Sigmoid colon (tissue), 7 donors: ENCODE results near the gene FGF12. TPM values are rescaled to one million over a fixed set of nuclear protein-coding genes. Genes with fewer than 3 reads are reported as not detected.

ENCODE experiments used
- DNase-seq: peaks from one replicate; pipeline ENCODE4 v3.0.0-alpha.2; 2019
- H3K27ac ChIP-seq, 4 donors: fragments of 200-600 bp; sonication (generic); one replicate each; pipeline ENCODE4 v1.5.1; 2016 to 2019; ENCODE audit warnings: mild to moderate bottlenecking in 1 of 4
- H3K27me3 ChIP-seq, 3 donors: fragments of 200-600 bp; sonication (generic); one replicate each; pipeline ENCODE4 v1.5.1; 2019; ENCODE audit warnings: mild to moderate bottlenecking in 1 of 3
- H3K36me3 ChIP-seq, 4 donors: fragments of 200-600 bp; sonication (generic); one replicate each; pipeline ENCODE4 v1.5.1; 2016 to 2019
- H3K4me1 ChIP-seq, 4 donors: fragments of 200-600 bp; sonication (generic); one replicate each; pipeline ENCODE4 v1.5.1; 2017 to 2019
- H3K4me3 ChIP-seq, 4 donors: fragments of 200-600 bp; sonication (generic); one replicate each; pipeline ENCODE4 v1.5.1; 2017 to 2019; ENCODE audit warnings: mild to moderate bottlenecking in 2 of 4, moderate library complexity in 1 of 4
- H3K9me3 ChIP-seq, 4 donors: fragments of 200-600 bp in 3 of 4; sonication (generic) in 3 of 4; one replicate each; pipeline versions ENCODE4 v1.5.1 to v1.6.1; 2013 to 2019
- CTCF ChIP-seq, 4 experiments: fragments of 450-650 bp in 3 of 4; fragments of 200-600 bp in 1 of 4; IDR thresholded peaks; one replicate each; pipeline ENCODE4 v1.5.1; 2016 to 2019; ENCODE audit warnings: antibody characterized with exemption in 4 of 4, mild to moderate bottlenecking in 3 of 4, moderate library complexity in 2 of 4
- EP300 ChIP-seq, 4 donors: sonication (generic); formaldehyde crosslinking; IDR thresholded peaks; one replicate each; pipeline ENCODE4 v1.6.1; 2017; ENCODE audit warnings: antibody characterized with exemption in 4 of 4
- POLR2A ChIP-seq, 2 donors: fragments of 450-650 bp; IDR thresholded peaks; one replicate each; pipeline ENCODE4 v1.6.1; 2016; ENCODE audit warnings: antibody characterized with exemption in 2 of 2, mild to moderate bottlenecking in 2 of 2, moderate library complexity in 2 of 2
- POLR2AphosphoS5 ChIP-seq, 4 donors: sonication (generic); formaldehyde crosslinking; IDR thresholded peaks; one replicate each; pipeline ENCODE4 v1.6.1; 2017; ENCODE audit warnings: antibody characterized with exemption in 4 of 4
- WGBS, 2 donors: extraction: QIAGEN DNeasy Blood & Tissue Kit; methylation state at CpG; one replicate each; pipeline ENCODE4 v1.1.7; 2013; 5-methylcytosine and 5-hydroxymethylcytosine counted together
- intact Hi-C: fragments of 100-400 bp; cut with DNase I; formaldehyde crosslinking; loops from one replicate; pipeline ENCODE4 v1.15.1; 2023
- polyA plus RNA-seq, 3 donors: library from polyadenylated mRNA; stranded (reverse); fragments of 200-250 nt; gene quantifications; one replicate each; pipeline ENCODE4 v1.2.3, GENCODE V29; 2013
- total RNA-seq, 4 donors: library from RNA; depleted of rRNA; stranded (reverse); fragments of >200 nt; gene quantifications; one replicate each; pipeline ENCODE4 v1.1.0, GENCODE V29; 2016
- donor health status: healthy with polysubstance abuse.
- donor health status: Bipolar disorder and iron deficiency.
- donor health status: healthy.

Gene FGF12
- total and polyA plus RNA-seq, 7 donors = 0.32 to 7.8 (median 1.8) TPM

- 86% methylated on average over 2 of the region's 2 CpGs for WGBS, 2 donors
- no peaks in the 10 kb centered on the region for H3K4me1 ChIP-seq
- intact Hi-C loops = no loop called here
- no peaks in the 10 kb centered on the region for H3K9me3 ChIP-seq
- H3K27ac ChIP-seq = no peak overlapping the region
- no peaks in the 10 kb centered on the region for H3K36me3 ChIP-seq
- H3K27me3 ChIP-seq = no peaks in the 10 kb centered on the region
- H3K4me3 ChIP-seq = no peak overlapping the region
- TF ChIP-seq EP300 (IDR thresholded peaks at IDR 0.05) (no peak), POLR2A (IDR thresholded peaks at IDR 0.05) (no peak), CTCF (IDR thresholded peaks at IDR 0.05) (no peak), POLR2AphosphoS5 (IDR thresholded peaks at IDR 0.05) (no peak)
- no peak for DNase-seq
Observed at GRCh38 chr3:192422321-192422996, 304.9 kb downstream of the FGF12 start.

- Histone ChIP-seq H3K4me1 (no peaks in the 10 kb centered on the region), H3K27me3 (no peaks in the 10 kb centered on the region), H3K36me3 (no peaks in the 10 kb centered on the region), H3K4me3 (no peak overlapping the region), H3K9me3 (no peaks in the 10 kb centered on the region), H3K27ac (no peak overlapping the region)
- WGBS, 2 donors = 51 to 84% methylated on average over 1 of the region's 1 CpG
- DNase-seq = no peak
- TF ChIP-seq EP300 (IDR thresholded peaks at IDR 0.05) = no peak
- TF ChIP-seq POLR2AphosphoS5 (IDR thresholded peaks at IDR 0.05) = no peak
- TF ChIP-seq POLR2A (IDR thresholded peaks at IDR 0.05) = no peak
- intact Hi-C loops = loop anchor here (10.0 kb wide), 1 partner anchor 235 kb away; no protein-coding TSS in a partner anchor
Observed at GRCh38 chr3:192419312-192419711, 308.0 kb downstream of the FGF12 start.

GRCh38 chr3:192417559-192418055 is 309.7 kb downstream of the FGF12 start:
- H3K9me3 ChIP-seq = no peaks in the 10 kb centered on the region
- no peak overlapping the region for H3K4me3 ChIP-seq
- intact Hi-C loops = loop anchor here (10.0 kb wide), 1 partner anchor 233 kb away; no protein-coding TSS in a partner anchor
- H3K27ac ChIP-seq = no peak overlapping the region
- no peaks in the 10 kb centered on the region for H3K36me3 ChIP-seq
- H3K4me1 ChIP-seq = no peaks in the 10 kb centered on the region
- H3K27me3 ChIP-seq = no peaks in the 10 kb centered on the region
- TF ChIP-seq POLR2AphosphoS5 (IDR thresholded peaks at IDR 0.05) (no peak), POLR2A (IDR thresholded peaks at IDR 0.05) (no peak), EP300 (IDR thresholded peaks at IDR 0.05) (no peak)
- no peak for DNase-seq

GRCh38 chr3:192417017-192417416 is 310.3 kb downstream of the FGF12 start:
- Histone ChIP-seq H3K27ac (no peak overlapping the region), H3K9me3 (no peaks in the 10 kb centered on the region), H3K27me3 (no peaks in the 10 kb centered on the region), H3K4me3 (no peak overlapping the region), H3K36me3 (no peaks in the 10 kb centered on the region), H3K4me1 (no peaks in the 10 kb centered on the region)
- intact Hi-C loops = loop anchor here (10.0 kb wide), 1 partner anchor 232 kb away; no protein-coding TSS in a partner anchor
- WGBS, 2 donors = 61 to 66% methylated on average over 2 of the region's 2 CpGs
- TF ChIP-seq EP300 (IDR thresholded peaks at IDR 0.05) (no peak), POLR2A (IDR thresholded peaks at IDR 0.05) (no peak), CTCF (IDR thresholded peaks at IDR 0.05) (no peak), POLR2AphosphoS5 (IDR thresholded peaks at IDR 0.05) (no peak)
- no peak for DNase-seq

- Histone ChIP-seq H3K4me3 (no peak overlapping the region), H3K27me3 (peaks cover 8 to 23% (median 15%) of the 10 kb centered on the region in 3 donors), H3K4me1 (peaks cover 0 to 18% (median 14%) of the 10 kb centered on the region in 4 donors), H3K36me3 (no peaks in the 10 kb centered on the region), H3K9me3 (no peaks in the 10 kb centered on the region), H3K27ac (no peak overlapping the region)
- DNase-seq = no peak
- 58 to 77% methylated on average over 2 of the region's 2 CpGs for WGBS, 2 donors
- no peak for TF ChIP-seq POLR2AphosphoS5 (IDR thresholded peaks at IDR 0.05)
- TF ChIP-seq CTCF (IDR thresholded peaks at IDR 0.05) = no peak
- TF ChIP-seq POLR2A (IDR thresholded peaks at IDR 0.05) = no peak
- no peak for TF ChIP-seq EP300 (IDR thresholded peaks at IDR 0.05)
- intact Hi-C loops = loop anchor here (10.0 kb wide), 1 partner anchor 229 kb away; no protein-coding TSS in a partner anchor
Observed at GRCh38 chr3:192413461-192413860, 313.9 kb downstream of the FGF12 start.
